Panc1 (cell line): ENCODE data around the gene IYD.

Source experiments
- POLR2AphosphoS5 ChIP-seq: IDR thresholded peaks from 2 replicates; pipeline ENCODE4 v1.6.1; 2012; ENCODE audit warnings: mild to moderate bottlenecking, low read depth, low read length, moderate library complexity
- SIN3A ChIP-seq: IDR thresholded peaks from 2 replicates; pipeline ENCODE4 v1.6.1; 2012; ENCODE audit warnings: low read depth, mild to moderate bottlenecking, low read length, moderate library complexity, borderline replicate concordance; ENCODE audit not compliant: insufficient read depth
- TCF7L2 ChIP-seq: IDR thresholded peaks from 2 replicates; pipeline ENCODE4 v1.6.1; 2011; ENCODE audit warnings: mild to moderate bottlenecking, low read depth, low read length, inconsistent platforms
- TF ChIP-seq, protein P1 (sequence below): fragments of 450-650 bp; IDR thresholded peaks from 2 replicates; pipeline ENCODE4 v1.5.1; 2017; ENCODE audit warnings: mild to moderate bottlenecking
- TF ChIP-seq, protein P2 (sequence below), 2 experiments: IDR thresholded peaks; 2 replicates each; pipeline ENCODE4 v1.6.1; 2011 to 2012; ENCODE audit warnings: low read depth in 2 of 2, control low read depth in 1 of 2, low read length in 1 of 2, mild to moderate bottlenecking in 1 of 2, moderate library complexity in 1 of 2; ENCODE audit not compliant: insufficient read depth in 1 of 2

DNA sequence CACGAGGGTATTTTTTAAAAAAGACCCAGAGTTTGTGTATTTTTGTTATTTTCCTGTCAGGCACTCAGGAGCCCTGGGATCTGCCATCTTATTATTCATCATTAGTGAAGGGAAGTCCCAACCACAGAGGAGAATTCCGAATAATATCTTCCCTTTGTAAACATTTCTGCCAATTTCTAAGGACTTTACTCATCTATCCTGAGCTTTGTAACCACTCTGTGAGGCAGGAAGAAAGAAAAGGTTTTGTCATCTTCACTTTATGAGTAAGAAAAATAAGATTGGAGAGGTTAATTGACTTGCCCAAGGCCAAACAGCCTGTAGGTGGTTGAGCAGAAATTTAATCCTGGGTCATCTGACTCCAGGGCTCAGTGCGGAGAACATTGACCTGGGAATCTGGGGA is 23.0 kb upstream of the IYD start:
- TF ChIP-seq, protein P1, sequence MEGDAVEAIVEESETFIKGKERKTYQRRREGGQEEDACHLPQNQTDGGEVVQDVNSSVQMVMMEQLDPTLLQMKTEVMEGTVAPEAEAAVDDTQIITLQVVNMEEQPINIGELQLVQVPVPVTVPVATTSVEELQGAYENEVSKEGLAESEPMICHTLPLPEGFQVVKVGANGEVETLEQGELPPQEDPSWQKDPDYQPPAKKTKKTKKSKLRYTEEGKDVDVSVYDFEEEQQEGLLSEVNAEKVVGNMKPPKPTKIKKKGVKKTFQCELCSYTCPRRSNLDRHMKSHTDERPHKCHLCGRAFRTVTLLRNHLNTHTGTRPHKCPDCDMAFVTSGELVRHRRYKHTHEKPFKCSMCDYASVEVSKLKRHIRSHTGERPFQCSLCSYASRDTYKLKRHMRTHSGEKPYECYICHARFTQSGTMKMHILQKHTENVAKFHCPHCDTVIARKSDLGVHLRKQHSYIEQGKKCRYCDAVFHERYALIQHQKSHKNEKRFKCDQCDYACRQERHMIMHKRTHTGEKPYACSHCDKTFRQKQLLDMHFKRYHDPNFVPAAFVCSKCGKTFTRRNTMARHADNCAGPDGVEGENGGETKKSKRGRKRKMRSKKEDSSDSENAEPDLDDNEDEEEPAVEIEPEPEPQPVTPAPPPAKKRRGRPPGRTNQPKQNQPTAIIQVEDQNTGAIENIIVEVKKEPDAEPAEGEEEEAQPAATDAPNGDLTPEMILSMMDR: no peak
- TF ChIP-seq, protein P2, sequence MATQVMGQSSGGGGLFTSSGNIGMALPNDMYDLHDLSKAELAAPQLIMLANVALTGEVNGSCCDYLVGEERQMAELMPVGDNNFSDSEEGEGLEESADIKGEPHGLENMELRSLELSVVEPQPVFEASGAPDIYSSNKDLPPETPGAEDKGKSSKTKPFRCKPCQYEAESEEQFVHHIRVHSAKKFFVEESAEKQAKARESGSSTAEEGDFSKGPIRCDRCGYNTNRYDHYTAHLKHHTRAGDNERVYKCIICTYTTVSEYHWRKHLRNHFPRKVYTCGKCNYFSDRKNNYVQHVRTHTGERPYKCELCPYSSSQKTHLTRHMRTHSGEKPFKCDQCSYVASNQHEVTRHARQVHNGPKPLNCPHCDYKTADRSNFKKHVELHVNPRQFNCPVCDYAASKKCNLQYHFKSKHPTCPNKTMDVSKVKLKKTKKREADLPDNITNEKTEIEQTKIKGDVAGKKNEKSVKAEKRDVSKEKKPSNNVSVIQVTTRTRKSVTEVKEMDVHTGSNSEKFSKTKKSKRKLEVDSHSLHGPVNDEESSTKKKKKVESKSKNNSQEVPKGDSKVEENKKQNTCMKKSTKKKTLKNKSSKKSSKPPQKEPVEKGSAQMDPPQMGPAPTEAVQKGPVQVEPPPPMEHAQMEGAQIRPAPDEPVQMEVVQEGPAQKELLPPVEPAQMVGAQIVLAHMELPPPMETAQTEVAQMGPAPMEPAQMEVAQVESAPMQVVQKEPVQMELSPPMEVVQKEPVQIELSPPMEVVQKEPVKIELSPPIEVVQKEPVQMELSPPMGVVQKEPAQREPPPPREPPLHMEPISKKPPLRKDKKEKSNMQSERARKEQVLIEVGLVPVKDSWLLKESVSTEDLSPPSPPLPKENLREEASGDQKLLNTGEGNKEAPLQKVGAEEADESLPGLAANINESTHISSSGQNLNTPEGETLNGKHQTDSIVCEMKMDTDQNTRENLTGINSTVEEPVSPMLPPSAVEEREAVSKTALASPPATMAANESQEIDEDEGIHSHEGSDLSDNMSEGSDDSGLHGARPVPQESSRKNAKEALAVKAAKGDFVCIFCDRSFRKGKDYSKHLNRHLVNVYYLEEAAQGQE (IDR thresholded peaks at IDR 0.05; ENCODE audit: insufficient read depth in 1 of 2, low read depth in 2 of 2, low read length in 1 of 2): no peak
- TF ChIP-seq POLR2AphosphoS5: no peak
- no peak for TF ChIP-seq SIN3A
- TF ChIP-seq TCF7L2: no peak
